Dendritic cell treated with granulocyte-macrophage colony-stimulating factor and Interleukin-4, amounts not matched to agents 40 ng/mL and 50 ng/mL, for 4 days (primary cell): ENCODE measurements around the gene HOTAIR.

Experiments
- H3K27ac Mint-ChIP-seq: one replicate; pipeline ENCODE4 v1.8.0; 2022; ENCODE audit warnings: mild to moderate bottlenecking, mixed read lengths
- H3K27me3 Mint-ChIP-seq: one replicate; pipeline ENCODE4 v1.8.0; 2022; ENCODE audit warnings: mild to moderate bottlenecking, mixed read lengths
- H3K36me3 Mint-ChIP-seq: one replicate; pipeline ENCODE4 v1.8.0; 2022; ENCODE audit warnings: low read depth, mixed read lengths
- H3K4me1 Mint-ChIP-seq: one replicate; pipeline ENCODE4 v1.8.0; 2022; ENCODE audit warnings: low read depth, mixed read lengths
- H3K4me3 Mint-ChIP-seq: one replicate; pipeline ENCODE4 v1.8.0; 2022; ENCODE audit warnings: mild to moderate bottlenecking, moderate library complexity, mixed read lengths
- H3K9me3 Mint-ChIP-seq: one replicate; pipeline ENCODE4 v1.8.0; 2022; ENCODE audit warnings: mixed read lengths
- intact Hi-C: fragments of 100-400 bp; cut with micrococcal nuclease; formaldehyde crosslinking; loops from one replicate; pipeline ENCODE4 v1.15.0; 2022

Gene HOTAIR

GRCh38 chr12:53928054-53928835, 46.5 kb downstream of the HOTAIR start:
- intact Hi-C loops = no loop called here
- no peak overlapping the region for H3K27ac Mint-ChIP-seq
- no peak overlapping the region for H3K4me3 Mint-ChIP-seq
- peaks cover 95% of the 10 kb centered on the region for H3K27me3 Mint-ChIP-seq
- H3K36me3 Mint-ChIP-seq = no peaks in the 10 kb centered on the region
- no peaks in the 10 kb centered on the region for H3K4me1 Mint-ChIP-seq
- H3K9me3 Mint-ChIP-seq = no peaks in the 10 kb centered on the region

DNA sequence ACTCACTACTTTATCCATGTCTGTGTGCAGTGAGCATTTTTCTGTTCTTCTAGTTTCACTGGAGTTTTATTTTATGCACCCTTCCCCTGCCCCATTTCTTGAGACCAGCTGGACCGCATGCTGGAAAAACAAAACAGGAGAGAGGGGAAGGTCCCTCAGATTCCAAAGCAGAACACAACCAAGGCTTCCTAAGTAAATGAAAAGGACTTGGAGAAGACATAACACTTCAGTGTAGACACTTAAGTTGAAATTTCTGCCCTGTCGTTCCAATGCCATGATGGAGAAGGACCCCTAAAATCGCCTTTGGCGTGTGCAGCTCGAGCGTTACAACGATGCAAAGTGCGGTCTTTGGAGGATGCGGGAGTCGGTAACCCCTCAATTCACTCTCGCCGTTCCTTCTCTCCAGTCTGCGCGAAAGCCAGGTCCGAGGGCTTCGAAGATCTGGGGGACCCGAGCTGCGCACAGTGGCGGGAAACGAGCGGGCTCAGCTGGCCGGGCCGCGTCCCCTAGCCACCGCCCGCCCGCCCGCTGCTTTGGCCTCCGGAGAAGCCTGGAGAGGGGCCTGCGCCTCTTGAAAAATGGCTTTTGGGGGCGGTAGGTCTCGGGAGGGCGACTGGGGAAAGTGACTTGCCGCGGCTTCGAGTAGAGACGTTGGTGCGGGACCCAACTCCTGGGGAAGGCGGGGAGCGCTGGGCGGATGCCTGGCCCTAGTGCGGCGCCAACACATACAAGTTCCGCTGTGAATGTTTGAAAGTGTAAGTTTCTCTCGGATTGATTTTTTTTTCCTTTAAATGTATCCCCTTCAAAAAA, 47.3 kb downstream of the HOTAIR start:
- Mint-ChIP-seq H3K36me3 (no peaks in the 10 kb centered on the region), H3K4me1 (no peaks in the 10 kb centered on the region), H3K27ac (no peak overlapping the region), H3K4me3 (no peak overlapping the region), H3K9me3 (no peaks in the 10 kb centered on the region), H3K27me3 (peaks cover 91% of the 10 kb centered on the region)
- intact Hi-C loops = no loop called here

DNA sequence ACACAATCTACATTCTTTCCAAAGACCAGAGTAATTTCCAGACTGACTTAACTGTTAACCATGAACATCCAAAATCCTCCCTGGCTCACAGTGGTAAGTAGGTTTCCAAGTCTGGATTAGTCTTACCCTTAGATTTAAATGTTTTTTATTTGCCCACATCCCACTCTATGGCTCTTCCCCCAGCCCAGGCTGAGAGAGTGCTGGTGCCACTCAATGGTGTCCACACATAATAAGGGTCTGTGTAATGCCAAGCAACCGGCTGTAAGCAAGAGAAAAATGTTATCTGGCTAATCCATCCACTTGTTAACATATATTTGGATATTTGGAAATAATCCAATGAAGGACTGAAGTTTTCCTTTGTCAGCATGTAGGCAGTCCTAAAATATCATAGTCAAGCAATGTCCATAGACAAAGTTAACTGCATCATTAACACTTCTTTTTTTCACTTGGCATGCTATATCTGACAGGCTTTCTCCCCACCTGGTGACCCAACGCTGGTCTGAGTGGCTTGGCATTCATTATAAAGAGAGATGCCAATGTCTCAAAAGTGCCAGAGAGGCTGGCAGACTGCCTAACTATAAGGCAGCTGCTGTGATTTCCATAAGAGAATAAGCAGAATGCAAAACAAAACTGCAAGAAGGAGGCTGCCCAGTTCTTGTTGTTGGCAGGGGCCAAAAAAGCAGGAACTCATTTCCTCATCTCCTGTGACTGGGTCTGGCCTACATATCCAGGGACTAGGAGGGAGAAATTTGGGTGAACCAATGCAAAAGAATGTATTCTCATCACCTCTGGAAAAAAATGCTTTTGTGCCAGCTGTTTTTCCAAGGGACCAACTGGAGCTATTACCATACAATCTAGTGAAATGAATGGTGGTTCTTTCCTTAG, 50.0 kb downstream of the HOTAIR start:
- H3K27me3 Mint-ChIP-seq = peaks cover 85% of the 10 kb centered on the region
- no peaks in the 10 kb centered on the region for H3K9me3 Mint-ChIP-seq
- H3K27ac Mint-ChIP-seq = no peak overlapping the region
- H3K4me1 Mint-ChIP-seq = no peaks in the 10 kb centered on the region
- H3K4me3 Mint-ChIP-seq = no peak overlapping the region
- intact Hi-C loops = no loop called here
- H3K36me3 Mint-ChIP-seq = no peaks in the 10 kb centered on the region

DNA sequence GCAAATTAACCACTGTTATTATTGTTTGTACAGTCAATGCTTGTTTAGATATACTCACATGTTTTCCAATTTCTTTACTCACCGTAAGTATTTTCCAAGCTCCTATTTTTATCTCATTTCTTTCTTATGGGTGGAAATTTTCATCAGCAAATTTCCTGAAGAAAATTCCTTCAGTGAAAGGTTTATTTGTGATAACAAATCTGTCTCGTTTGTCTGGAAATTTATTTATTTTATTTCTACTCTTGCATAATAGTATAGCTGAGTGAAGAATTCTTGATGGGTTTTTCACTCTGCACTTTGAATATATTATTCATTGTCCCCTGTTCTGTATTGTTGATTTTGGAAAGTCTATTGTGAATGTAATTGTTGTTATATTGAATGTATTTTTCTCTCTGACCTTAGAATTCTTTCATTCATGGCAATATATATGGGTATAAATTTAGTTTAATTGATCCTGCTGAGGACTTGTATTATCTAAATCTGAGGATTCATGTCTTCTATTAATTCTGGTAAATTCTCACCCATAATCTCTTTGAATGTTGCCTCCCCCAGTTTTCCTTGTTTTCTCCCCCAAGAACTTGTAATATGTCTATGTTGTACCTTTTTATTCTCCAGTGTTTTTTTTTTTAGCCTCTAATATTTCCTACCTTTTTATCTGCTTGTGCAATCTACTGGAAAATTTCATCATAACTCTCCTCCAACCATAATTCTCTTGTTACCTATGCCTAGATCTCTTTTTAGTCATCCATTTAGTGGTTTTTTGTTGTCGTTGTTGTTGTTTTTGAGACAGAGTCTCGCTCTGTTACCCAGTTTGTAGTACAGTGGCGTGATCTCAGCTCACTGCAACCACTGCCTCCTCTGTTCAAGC, 57.7 kb downstream of the HOTAIR start:
- no peaks in the 10 kb centered on the region for H3K4me1 Mint-ChIP-seq
- intact Hi-C loops = no loop called here
- H3K9me3 Mint-ChIP-seq = no peaks in the 10 kb centered on the region
- no peaks in the 10 kb centered on the region for H3K36me3 Mint-ChIP-seq
- H3K27me3 Mint-ChIP-seq = peaks cover 65% of the 10 kb centered on the region
- H3K4me3 Mint-ChIP-seq = no peak overlapping the region
- H3K27ac Mint-ChIP-seq = no peak overlapping the region
